ENCODE measurements around the gene ISG20L2. TPM values are rescaled to one million over a fixed set of nuclear protein-coding genes. Genes with fewer than 3 reads are reported as not detected.

Gene ISG20L2
- total RNA-seq, 1 donor from 2014 or later = 23.7 TPM

DNA sequence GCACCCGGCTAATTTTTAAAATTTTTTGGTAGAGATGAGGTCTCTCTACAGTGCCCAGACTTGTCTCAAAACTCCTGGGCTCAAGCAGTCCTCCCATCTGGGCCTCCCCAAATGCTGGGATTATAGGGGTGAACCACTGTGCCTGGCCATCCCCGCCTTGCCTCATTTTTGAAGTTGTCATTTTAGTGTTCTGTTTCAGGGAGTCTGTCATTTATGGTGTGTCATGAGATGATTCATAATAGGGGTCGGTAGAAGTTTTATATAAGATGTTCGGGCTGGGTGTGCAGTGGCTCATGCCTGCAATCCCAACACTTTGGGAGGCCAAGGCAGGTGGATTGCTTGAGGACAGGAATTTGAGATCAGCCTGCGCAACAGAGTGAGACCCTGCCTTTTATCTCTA, 47.2 kb upstream of the ISG20L2 start:
- no peaks in the 10 kb centered on the region for H3K4me1 ChIP-seq
- peaks cover 7% of the 10 kb centered on the region for H3F3A ChIP-seq (ENCODE audit: low read depth)
- Mint-ChIP-seq H3K27me3 (ENCODE audit: insufficient read depth, low read depth) (no peaks in the 10 kb centered on the region), H3K9me3 (no peaks in the 10 kb centered on the region), H3K36me3 (peaks cover 22% of the 10 kb centered on the region), H3K27ac (no peak overlapping the region), H3K4me3 (no peak overlapping the region), H3K4me1 (peaks cover 14% of the 10 kb centered on the region)
- no peaks in the 10 kb centered on the region for H3K9me3 ChIP-seq (ENCODE audit: low read depth)
- no peak overlapping the region for H3K27ac ChIP-seq
- no peak overlapping the region for H2AFZ ChIP-seq (replicated peaks)
- TF ChIP-seq EZH2 (IDR thresholded peaks at IDR 0.05) (no peak), EZH2phosphoT487 (IDR thresholded peaks at IDR 0.05) (no peak)
- TF ChIP-seq, protein P1, sequence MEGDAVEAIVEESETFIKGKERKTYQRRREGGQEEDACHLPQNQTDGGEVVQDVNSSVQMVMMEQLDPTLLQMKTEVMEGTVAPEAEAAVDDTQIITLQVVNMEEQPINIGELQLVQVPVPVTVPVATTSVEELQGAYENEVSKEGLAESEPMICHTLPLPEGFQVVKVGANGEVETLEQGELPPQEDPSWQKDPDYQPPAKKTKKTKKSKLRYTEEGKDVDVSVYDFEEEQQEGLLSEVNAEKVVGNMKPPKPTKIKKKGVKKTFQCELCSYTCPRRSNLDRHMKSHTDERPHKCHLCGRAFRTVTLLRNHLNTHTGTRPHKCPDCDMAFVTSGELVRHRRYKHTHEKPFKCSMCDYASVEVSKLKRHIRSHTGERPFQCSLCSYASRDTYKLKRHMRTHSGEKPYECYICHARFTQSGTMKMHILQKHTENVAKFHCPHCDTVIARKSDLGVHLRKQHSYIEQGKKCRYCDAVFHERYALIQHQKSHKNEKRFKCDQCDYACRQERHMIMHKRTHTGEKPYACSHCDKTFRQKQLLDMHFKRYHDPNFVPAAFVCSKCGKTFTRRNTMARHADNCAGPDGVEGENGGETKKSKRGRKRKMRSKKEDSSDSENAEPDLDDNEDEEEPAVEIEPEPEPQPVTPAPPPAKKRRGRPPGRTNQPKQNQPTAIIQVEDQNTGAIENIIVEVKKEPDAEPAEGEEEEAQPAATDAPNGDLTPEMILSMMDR (IDR thresholded peaks at IDR 0.05) = no peak
- peaks cover 79% of the 10 kb centered on the region for H4K20me1 ChIP-seq (ENCODE audit: low read depth)
- H3K36me3 ChIP-seq = no peaks in the 10 kb centered on the region
- H3K9ac ChIP-seq = no peak overlapping the region
- H3K4me3 ChIP-seq = no peak overlapping the region
- H3K4me2 ChIP-seq = no peak overlapping the region
- H3K27me3 ChIP-seq = no peaks in the 10 kb centered on the region
- no peak for DNase-seq (ENCODE audit: low spot score)
- peaks cover 99% of the 10 kb centered on the region for H3K79me2 ChIP-seq (ENCODE audit: low read depth)

- peaks cover 12% of the 10 kb centered on the region for H3F3A ChIP-seq (ENCODE audit: low read depth)
- Mint-ChIP-seq H3K36me3 (peaks cover 26% of the 10 kb centered on the region), H3K27ac (no peak overlapping the region), H3K9me3 (no peaks in the 10 kb centered on the region), H3K27me3 (ENCODE audit: insufficient read depth, low read depth) (no peaks in the 10 kb centered on the region), H3K4me1 (peaks cover 27% of the 10 kb centered on the region), H3K4me3 (no peak overlapping the region)
- peaks cover 15% of the 10 kb centered on the region for H3K4me1 ChIP-seq
- H3K9ac ChIP-seq = no peak overlapping the region
- no peaks in the 10 kb centered on the region for H3K36me3 ChIP-seq
- peaks cover 99% of the 10 kb centered on the region for H3K79me2 ChIP-seq (ENCODE audit: low read depth)
- H3K27me3 ChIP-seq = no peaks in the 10 kb centered on the region
- no peak for TF ChIP-seq EZH2 (IDR thresholded peaks at IDR 0.05)
- TF ChIP-seq, protein P1 (IDR thresholded peaks at IDR 0.05) = peak; percentile 11
- TF ChIP-seq EZH2phosphoT487 (IDR thresholded peaks at IDR 0.05) = no peak
- no peak overlapping the region for H2AFZ ChIP-seq (replicated peaks)
- H3K4me2 ChIP-seq = no peak overlapping the region
- H3K4me3 ChIP-seq = no peak overlapping the region
- H3K27ac ChIP-seq = no peak overlapping the region
- no peak for DNase-seq (ENCODE audit: low spot score)
- peaks cover 89% of the 10 kb centered on the region for H4K20me1 ChIP-seq (ENCODE audit: low read depth)
- H3K9me3 ChIP-seq (ENCODE audit: low read depth) = no peaks in the 10 kb centered on the region
These were observed 45.0 kb upstream of the ISG20L2 start for GRCh38 chr1:156773607-156774006.

GRCh38 chr1:156772728-156773497, 44.3 kb upstream of the ISG20L2 start:
- H3K4me3 ChIP-seq = no peak overlapping the region
- peaks cover 30% of the 10 kb centered on the region for H3K4me1 Mint-ChIP-seq
- TF ChIP-seq EZH2phosphoT487 (IDR thresholded peaks at IDR 0.05) (no peak), EZH2 (IDR thresholded peaks at IDR 0.05) (no peak)
- TF ChIP-seq, protein P1 (IDR thresholded peaks at IDR 0.05) = no peak
- no peaks in the 10 kb centered on the region for H3K27me3 Mint-ChIP-seq (ENCODE audit: insufficient read depth, low read depth)
- no peak for DNase-seq (ENCODE audit: low spot score)
- no peaks in the 10 kb centered on the region for H3K9me3 ChIP-seq (ENCODE audit: low read depth)
- no peak overlapping the region for H3K4me2 ChIP-seq
- peak overlapping the region; percentile 9 for H3K9ac ChIP-seq
- H3K4me1 ChIP-seq = peaks cover 17% of the 10 kb centered on the region
- H3K27ac Mint-ChIP-seq = no peak overlapping the region
- H4K20me1 ChIP-seq (ENCODE audit: low read depth) = peaks cover 91% of the 10 kb centered on the region
- H3K9me3 Mint-ChIP-seq = no peaks in the 10 kb centered on the region
- H2AFZ ChIP-seq (replicated peaks) = no peak overlapping the region
- peaks cover 16% of the 10 kb centered on the region for H3F3A ChIP-seq (ENCODE audit: low read depth)
- no peak overlapping the region for H3K27ac ChIP-seq
- H3K36me3 Mint-ChIP-seq = peaks cover 23% of the 10 kb centered on the region
- H3K27me3 ChIP-seq = no peaks in the 10 kb centered on the region
- no peaks in the 10 kb centered on the region for H3K36me3 ChIP-seq
- H3K79me2 ChIP-seq (ENCODE audit: low read depth) = peaks cover 99% of the 10 kb centered on the region
- H3K4me3 Mint-ChIP-seq = no peak overlapping the region
